HG03565 (cell line): Measurements from ENCODE around the gene CLEC20A.

Experiments
- ATAC-seq: cut with Tn5 transposase; IDR thresholded peaks from one replicate; pipeline ENCODE4 v1.9.1; 2021; ENCODE audit warnings: mild to moderate bottlenecking, moderate library complexity; ENCODE audit not compliant: unreplicated experiment

CLEC20A gene

GRCh38 chr1:178500936-178501554 is 4.3 kb upstream of the CLEC20A start:
- no peak for ATAC-seq

GRCh38 chr1:178500091-178500770 is 3.5 kb upstream of the CLEC20A start:
- no peak for ATAC-seq

GRCh38 chr1:178498896-178499675 is 2.3 kb upstream of the CLEC20A start:
- ATAC-seq = no peak

- no peak for ATAC-seq
Observed at GRCh38 chr1:178497903-178498478, 1.2 kb upstream of the CLEC20A start.

- no peak for ATAC-seq
Observed at GRCh38 chr1:178495741-178496409, 889 bp downstream of the CLEC20A start.

- no peak for ATAC-seq
Observed at GRCh38 chr1:178495158-178495557, 1.6 kb downstream of the CLEC20A start.

DNA sequence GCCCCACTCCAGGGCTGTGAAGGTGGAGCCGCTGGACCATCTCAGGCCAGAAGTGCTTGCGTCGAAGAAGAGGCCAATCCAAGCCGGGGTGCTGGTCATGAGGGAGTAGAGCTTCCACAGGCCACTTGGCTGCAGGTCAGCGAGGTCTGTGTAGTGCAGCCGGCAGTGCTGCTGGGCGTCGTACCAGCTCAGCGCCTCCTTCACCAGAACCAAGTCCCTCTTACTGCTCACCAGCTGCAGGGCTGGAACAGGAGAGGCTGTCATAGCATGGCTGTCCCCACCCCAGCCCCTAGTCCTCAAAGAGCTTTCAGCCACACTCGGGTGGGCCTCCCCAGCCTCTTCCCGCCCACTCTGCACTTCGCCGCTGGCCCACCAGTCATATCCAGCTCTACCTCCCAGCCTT is 2.2 kb downstream of the CLEC20A start:
- no peak for ATAC-seq

DNA sequence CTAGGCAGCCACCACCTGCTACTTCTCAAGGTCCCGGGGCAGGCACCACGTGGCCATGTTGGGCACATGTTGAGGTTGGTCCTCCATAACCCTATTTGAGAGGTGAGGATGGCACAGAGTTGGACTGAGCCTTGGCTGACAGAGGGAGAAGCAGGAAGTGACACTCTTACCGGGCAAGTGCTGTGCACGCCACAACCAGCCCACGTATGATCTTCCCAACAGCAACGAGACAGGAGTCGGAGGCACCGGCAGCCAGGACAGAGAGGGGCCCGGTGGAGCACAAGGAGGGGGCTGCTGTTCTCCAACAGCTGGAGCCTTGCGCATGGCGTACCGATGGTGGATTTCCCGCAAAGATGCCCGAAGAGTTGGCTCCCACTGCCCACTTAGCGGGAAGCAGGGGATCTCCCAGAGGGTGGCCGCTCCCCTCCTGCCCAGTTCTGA is 3.4 kb downstream of the CLEC20A start:
- ATAC-seq = no peak

- no peak for ATAC-seq
Observed at GRCh38 chr1:178492341-178492740, 4.4 kb downstream of the CLEC20A start.

DNA sequence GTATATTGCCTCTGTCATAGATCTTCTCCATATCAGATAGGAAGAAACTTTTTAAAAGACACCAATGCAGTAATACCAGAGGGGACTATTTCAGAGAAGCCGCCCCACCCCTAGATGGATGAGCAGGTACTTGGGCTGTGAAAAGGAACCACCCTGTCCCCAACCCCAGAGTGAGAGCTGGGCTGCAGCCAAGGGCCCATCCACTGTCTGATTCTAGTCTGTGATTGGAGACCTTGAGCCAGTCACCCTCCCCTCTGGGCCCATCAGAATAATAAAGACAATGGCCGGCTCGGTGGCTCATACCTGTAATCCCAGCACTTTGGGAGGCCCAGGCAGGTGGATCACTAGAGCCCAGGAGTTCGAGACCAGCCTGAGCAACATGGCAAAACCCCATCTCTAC is 5.0 kb downstream of the CLEC20A start:
- ATAC-seq = no peak

DNA sequence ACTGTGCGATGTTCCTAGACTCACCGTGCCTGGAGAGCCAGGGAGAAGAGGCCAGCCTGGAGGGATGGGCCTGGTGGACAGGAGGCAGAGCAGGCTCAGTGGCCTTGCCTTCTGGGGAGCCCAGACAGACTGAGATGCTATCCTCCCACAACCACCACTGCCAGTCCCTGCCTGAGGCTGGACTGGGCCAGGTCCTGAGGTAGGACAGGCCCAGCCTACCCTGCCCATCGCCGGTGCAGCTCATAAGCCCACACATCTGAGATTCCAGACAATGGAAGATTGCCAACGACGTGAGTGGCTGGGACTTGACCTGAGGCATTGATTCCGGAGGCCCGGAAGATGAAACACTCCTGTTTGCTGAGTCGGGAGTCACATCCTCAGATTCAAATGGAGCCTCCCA is 5.8 kb downstream of the CLEC20A start:
- ATAC-seq = no peak

GRCh38 chr1:178490136-178490535 is 6.6 kb downstream of the CLEC20A start:
- ATAC-seq = no peak

- no peak for ATAC-seq
Observed at GRCh38 chr1:178489399-178489798, 7.4 kb downstream of the CLEC20A start.

DNA sequence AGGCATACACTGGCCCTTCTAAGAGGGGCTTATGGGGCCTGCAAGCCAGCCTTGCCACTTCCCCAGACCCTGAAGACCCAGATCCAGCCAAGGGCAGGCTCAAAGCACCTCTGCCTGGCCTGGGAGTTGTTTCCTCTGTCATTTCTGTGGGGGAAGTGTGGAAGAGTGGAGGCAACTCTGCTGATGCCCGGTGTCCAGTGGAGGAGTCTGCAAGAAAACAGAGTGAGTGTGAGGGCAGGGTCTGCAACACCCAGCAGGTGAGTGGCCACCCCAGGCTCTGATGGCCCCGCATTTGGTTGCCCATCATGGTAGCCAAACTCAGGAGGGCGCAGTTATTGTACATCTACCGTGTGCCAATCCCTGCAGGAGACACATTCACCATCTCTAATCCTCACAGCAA is 8.4 kb downstream of the CLEC20A start:
- ATAC-seq = no peak

DNA sequence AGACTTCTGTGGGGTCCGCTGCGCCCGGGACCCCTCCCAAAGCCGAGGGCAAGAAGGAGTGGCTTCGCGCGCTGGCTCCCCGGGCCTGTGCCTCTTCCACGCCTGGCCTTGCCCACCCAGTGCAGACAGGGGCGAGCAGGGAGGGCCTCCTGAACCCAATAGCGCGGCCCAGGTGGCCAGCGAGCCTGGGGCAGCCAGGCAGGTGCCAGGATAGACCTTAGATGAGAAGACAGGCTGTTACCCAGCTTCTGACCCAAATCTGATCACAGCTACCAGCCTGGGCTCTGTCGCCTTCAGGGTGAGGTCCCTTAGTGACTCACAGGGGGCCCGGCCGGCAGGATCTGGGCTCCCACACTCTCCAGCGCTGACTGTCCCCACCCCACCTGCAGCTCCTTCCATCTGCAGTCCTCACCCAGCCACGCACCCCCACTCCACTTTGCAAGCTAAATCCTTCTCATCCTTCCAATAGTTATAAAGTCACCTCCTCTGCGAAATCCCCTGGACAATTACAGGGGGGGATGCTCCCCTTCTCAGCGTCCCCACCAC is 9.6 kb downstream of the CLEC20A start:
- no peak for ATAC-seq

- no peak for ATAC-seq
Observed at GRCh38 chr1:178486100-178487069, 10.4 kb downstream of the CLEC20A start.

GRCh38 chr1:178485541-178485981 is 11.2 kb downstream of the CLEC20A start:
- no peak for ATAC-seq

DNA sequence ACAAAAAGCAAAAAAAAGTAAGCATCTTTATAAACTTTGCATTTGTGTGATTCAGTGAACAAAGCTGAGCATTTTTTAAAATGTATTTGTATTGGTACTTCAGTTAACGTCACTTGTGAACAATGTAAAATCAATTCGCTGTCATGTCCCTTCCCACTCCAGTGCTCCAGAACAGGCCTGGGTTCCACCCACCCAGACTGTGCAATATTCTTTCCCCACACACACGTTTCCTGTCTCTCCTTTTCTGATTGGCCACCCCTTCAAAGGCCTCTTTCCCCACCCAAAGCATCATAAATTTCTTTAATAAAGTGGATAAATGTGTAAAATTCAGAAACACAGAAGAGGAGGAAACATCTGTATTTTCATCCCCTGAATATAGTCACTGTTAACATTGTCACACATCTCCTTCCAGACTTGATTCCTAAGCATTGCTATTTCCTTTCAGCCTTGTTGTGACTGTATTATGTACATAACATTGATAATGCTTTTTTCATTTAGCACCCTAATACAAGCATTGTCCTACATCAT is 12.0 kb downstream of the CLEC20A start:
- ATAC-seq = no peak

- no peak for ATAC-seq
Observed at GRCh38 chr1:178483251-178483957, 13.4 kb downstream of the CLEC20A start.
